Keratinocyte (primary cell): Measurements from ENCODE around the gene VIPR1. TPM values are rescaled to one million over a fixed set of nuclear protein-coding genes. Genes with fewer than 3 reads are reported as not detected.

Experiments
- DNase-seq: peaks from one replicate; pipeline ENCODE4 v3.0.0-alpha.2; 2011; ENCODE audit warnings: low read depth, missing footprints, low spot score
- FAIRE-seq: peaks from 2 replicates; lab custom pipeline; 2011; peaks lifted over from hg19 to GRCh38; lab: Jason Lieb, UNC
- H2AFZ ChIP-seq: 2 replicates; pipeline ENCODE4 v1.6.0; 2012; ENCODE audit warnings: low read length, control low read depth, inconsistent platforms; ENCODE audit not compliant: control insufficient read depth
- H3K27ac ChIP-seq: 2 replicates; pipeline ENCODE4 v1.5.1; 2011; ENCODE audit warnings: low read length; ENCODE audit not compliant: control insufficient read depth, insufficient read depth
- H3K27me3 ChIP-seq: 3 replicates; pipeline ENCODE4 v1.6.0; 2011; ENCODE audit warnings: low read length; ENCODE audit not compliant: control insufficient read depth, insufficient read depth; ENCODE audit errors: extremely low read depth
- H3K36me3 ChIP-seq, 2 experiments: 2 replicates in 1 of 2; 3 replicates in 1 of 2; pipeline ENCODE4 v1.5.1; 2011; ENCODE audit warnings: low read length in 2 of 2, mild to moderate bottlenecking in 1 of 2; ENCODE audit not compliant: control insufficient read depth in 2 of 2, insufficient read depth in 2 of 2; ENCODE audit errors: extremely low read depth in 1 of 2
- H3K4me1 ChIP-seq: 3 replicates; pipeline ENCODE4 v1.5.1; 2011; ENCODE audit warnings: low read length; ENCODE audit not compliant: control insufficient read depth, insufficient read depth; ENCODE audit errors: extremely low read depth
- H3K4me2 ChIP-seq: 3 replicates; pipeline ENCODE4 v1.6.0; 2011; ENCODE audit warnings: low read depth, low read length; ENCODE audit not compliant: control insufficient read depth, insufficient read depth; ENCODE audit errors: extremely low read depth
- H3K4me3 ChIP-seq, 3 experiments: fragments of 200-600 bp in 1 of 3; sonication (generic) in 1 of 3; 2 replicates in 2 of 3; 3 replicates in 1 of 3; pipeline ENCODE4 v1.5.1; 2011 to 2016; ENCODE audit warnings: low read length in 3 of 3, mild to moderate bottlenecking in 3 of 3, control low read depth in 2 of 3, inconsistent platforms in 1 of 3, low read depth in 1 of 3, mixed read lengths in 1 of 3, mixed run types in 1 of 3, moderate library complexity in 1 of 3; ENCODE audit not compliant: control insufficient read depth in 2 of 3, insufficient read depth in 2 of 3; ENCODE audit errors: extremely low read depth in 1 of 3
- H3K79me2 ChIP-seq: 2 replicates; pipeline ENCODE4 v1.6.0; 2012; ENCODE audit warnings: low read length; ENCODE audit not compliant: control insufficient read depth, insufficient read depth
- H3K9ac ChIP-seq: 3 replicates; pipeline ENCODE4 v1.6.0; 2011; ENCODE audit warnings: low read length; ENCODE audit not compliant: control insufficient read depth, insufficient read depth; ENCODE audit errors: extremely low read depth
- H3K9me1 ChIP-seq: 3 replicates; pipeline ENCODE4 v1.6.0; 2011; ENCODE audit warnings: low read length; ENCODE audit not compliant: control insufficient read depth, insufficient read depth; ENCODE audit errors: extremely low read depth
- H3K9me3 ChIP-seq: 2 replicates; pipeline ENCODE4 v1.5.1; 2012; ENCODE audit warnings: low read depth, low read length; ENCODE audit not compliant: control insufficient read depth
- H4K20me1 ChIP-seq: 3 replicates; pipeline ENCODE4 v1.6.0; 2011; ENCODE audit warnings: low read length; ENCODE audit not compliant: control insufficient read depth, insufficient read depth; ENCODE audit errors: extremely low read depth
- EZH2 ChIP-seq: IDR thresholded peaks from one replicate; pipeline ENCODE4 v1.6.1; 2012; ENCODE audit warnings: inconsistent platforms, mild to moderate bottlenecking, low read length, moderate library complexity
- dilution Hi-C: fragments of 300-500 bp; cut with MboI; formaldehyde crosslinking; loops from one replicate; pipeline ENCODE4 v1.7.0; 2020; ENCODE audit warnings: low sequenced_read_pairs; ENCODE audit not compliant: extremely low pct_ligation_motif_present
- polyA plus RNA-seq, 5 experiments: library from polyadenylated mRNA; depleted of rRNA in 3 of 5; stranded (reverse) in 3 of 5; stranded (forward) in 1 of 5; unstranded in 1 of 5; fragments of >200 nt; gene quantifications; 1 replicate in 1 of 5; 2 replicates in 3 of 5; 3 replicates in 1 of 5; pipeline versions ENCODE4 v1.2.1 to v1.2.3, GENCODE V29; 2011 to 2012; ENCODE audit warnings: missing spikeins in 2 of 5, low read depth in 1 of 5, low replicate concordance in 1 of 5
- TF ChIP-seq, protein P1 (sequence below), 3 experiments: IDR thresholded peaks in 1 of 3; conservative IDR thresholded peaks in 1 of 3; optimal IDR thresholded peaks in 1 of 3; 2 replicates in 2 of 3; 3 replicates in 1 of 3; pipeline versions ENCODE3 to v1.5.1; 2011; ENCODE audit warnings: low read length in 3 of 3, mild to moderate bottlenecking in 3 of 3, moderate library complexity in 2 of 3, control low read depth in 1 of 3, inconsistent platforms in 1 of 3; ENCODE audit not compliant: insufficient read depth in 2 of 3; ENCODE audit errors: extremely low read depth in 1 of 3

VIPR1 gene
- polyA plus RNA-seq, 1 donor (not counting 4 experiments of a cell fraction or from before 2014, with no cell fraction given) = 4.5 TPM

- H3K36me3 ChIP-seq = no peaks in the 10 kb centered on the region
- H3K27ac ChIP-seq = no peak overlapping the region
- no peaks in the 10 kb centered on the region for H4K20me1 ChIP-seq
- H3K79me2 ChIP-seq = no peaks in the 10 kb centered on the region
- H3K4me3 ChIP-seq = no peak overlapping the region
- peaks cover 23% of the 10 kb centered on the region for H3K4me1 ChIP-seq
- H3K27me3 ChIP-seq = no peaks in the 10 kb centered on the region
- TF ChIP-seq EZH2 = no peak
- TF ChIP-seq, protein P1, sequence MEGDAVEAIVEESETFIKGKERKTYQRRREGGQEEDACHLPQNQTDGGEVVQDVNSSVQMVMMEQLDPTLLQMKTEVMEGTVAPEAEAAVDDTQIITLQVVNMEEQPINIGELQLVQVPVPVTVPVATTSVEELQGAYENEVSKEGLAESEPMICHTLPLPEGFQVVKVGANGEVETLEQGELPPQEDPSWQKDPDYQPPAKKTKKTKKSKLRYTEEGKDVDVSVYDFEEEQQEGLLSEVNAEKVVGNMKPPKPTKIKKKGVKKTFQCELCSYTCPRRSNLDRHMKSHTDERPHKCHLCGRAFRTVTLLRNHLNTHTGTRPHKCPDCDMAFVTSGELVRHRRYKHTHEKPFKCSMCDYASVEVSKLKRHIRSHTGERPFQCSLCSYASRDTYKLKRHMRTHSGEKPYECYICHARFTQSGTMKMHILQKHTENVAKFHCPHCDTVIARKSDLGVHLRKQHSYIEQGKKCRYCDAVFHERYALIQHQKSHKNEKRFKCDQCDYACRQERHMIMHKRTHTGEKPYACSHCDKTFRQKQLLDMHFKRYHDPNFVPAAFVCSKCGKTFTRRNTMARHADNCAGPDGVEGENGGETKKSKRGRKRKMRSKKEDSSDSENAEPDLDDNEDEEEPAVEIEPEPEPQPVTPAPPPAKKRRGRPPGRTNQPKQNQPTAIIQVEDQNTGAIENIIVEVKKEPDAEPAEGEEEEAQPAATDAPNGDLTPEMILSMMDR (optimal IDR thresholded peaks at IDR 0.05 in 1 of 3, IDR thresholded peaks at IDR 0.05 in 1 of 3, conservative IDR thresholded peaks at IDR 0.05 in 1 of 3; ENCODE audit: extremely low read depth in 1 of 3, insufficient read depth in 2 of 3, low read length in 3 of 3) = no peak
- dilution Hi-C loops = no loop called here
- no peak overlapping the region for H2AFZ ChIP-seq
- H3K9ac ChIP-seq = no peak overlapping the region
- H3K4me2 ChIP-seq = no peak overlapping the region
- no peaks in the 10 kb centered on the region for H3K9me1 ChIP-seq
- DNase-seq (no peak), FAIRE-seq (no peak)
- H3K9me3 ChIP-seq = no peaks in the 10 kb centered on the region
Measured at GRCh38 chr3:42511201-42511600, 8.8 kb downstream of the VIPR1 start.

DNA sequence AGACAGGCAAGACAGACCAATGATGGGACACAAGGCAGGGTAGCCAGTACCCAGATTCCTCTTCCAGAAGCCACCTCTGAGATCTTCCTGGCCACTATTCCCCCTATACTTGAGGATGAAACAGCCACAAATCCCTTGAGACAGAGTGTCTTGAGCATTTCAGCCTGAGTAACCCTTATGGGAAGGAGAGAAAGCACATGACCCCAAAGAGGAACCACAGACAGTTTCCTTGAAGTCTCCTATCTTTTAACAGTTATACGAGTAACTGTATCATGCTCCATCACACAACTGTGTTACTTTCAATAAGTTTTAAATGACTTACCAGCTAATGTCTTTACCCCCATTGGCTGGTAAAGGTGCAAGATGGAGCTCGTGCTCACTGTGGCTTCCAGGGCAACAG, 9.3 kb downstream of the VIPR1 start:
- Histone ChIP-seq H3K4me1 (peaks cover 29% of the 10 kb centered on the region), H4K20me1 (no peaks in the 10 kb centered on the region), H3K9me3 (no peaks in the 10 kb centered on the region), H2AFZ (no peak overlapping the region), H3K4me3 (no peak overlapping the region), H3K79me2 (no peaks in the 10 kb centered on the region), H3K9ac (no peak overlapping the region), H3K27me3 (no peaks in the 10 kb centered on the region), H3K36me3 (no peaks in the 10 kb centered on the region), H3K27ac (no peak overlapping the region), H3K4me2 (no peak overlapping the region), H3K9me1 (no peaks in the 10 kb centered on the region)
- no peak for TF ChIP-seq EZH2
- TF ChIP-seq, protein P1 (optimal IDR thresholded peaks at IDR 0.05 in 1 of 3, IDR thresholded peaks at IDR 0.05 in 1 of 3, conservative IDR thresholded peaks at IDR 0.05 in 1 of 3; ENCODE audit: extremely low read depth in 1 of 3, insufficient read depth in 2 of 3, low read length in 3 of 3) = no peak
- DNase-seq (no peak), FAIRE-seq (no peak)
- dilution Hi-C loops = no loop called here
